HEK293 (cell line): ENCODE measurements around the gene LIMA1.

Source experiments
- CTCF ChIA-PET: fragments of 350-600 bp; formaldehyde crosslinking; extraction: SDS; loops from one replicate; lab custom pipeline; 2021; ENCODE audit warnings: antibody characterized with exemption; lab: Yijun Ruan, JAX
- POLR2A ChIA-PET: fragments of 300-600 bp; formaldehyde crosslinking; extraction: SDS; loops from one replicate; lab custom pipeline; 2020; ENCODE audit warnings: antibody characterized with exemption, inconsistent platforms; lab: Yijun Ruan, JAX
- H3K27ac ChIP-seq: fragments of 200-500 bp; sonication (Bioruptor generic); 2 replicates; pipeline ENCODE4 v1.5.1; 2014; ENCODE audit warnings: low read depth, low read length, control low read depth, inconsistent platforms; ENCODE audit errors: extremely low read depth
- H3K36me3 ChIP-seq, 2 experiments: fragments of 200-500 bp in 1 of 2; sonication (Bioruptor generic) in 1 of 2; 1 replicate in 1 of 2; 2 replicates in 1 of 2; pipeline ENCODE4 v1.5.1; 2014 to 2017; ENCODE audit warnings: inconsistent platforms in 2 of 2, low read length in 2 of 2; ENCODE audit not compliant: control insufficient read depth in 2 of 2, insufficient read depth in 1 of 2
- H3K4me1 ChIP-seq: fragments of 200-500 bp; sonication (Bioruptor generic); 2 replicates; pipeline ENCODE4 v1.5.1; 2014; ENCODE audit warnings: mild to moderate bottlenecking, low read length, inconsistent platforms; ENCODE audit not compliant: control insufficient read depth, insufficient read depth
- H3K4me3 ChIP-seq: 2 replicates; pipeline ENCODE4 v1.5.1; 2011; ENCODE audit warnings: low read depth, mild to moderate bottlenecking, control low read depth, low read length, moderate library complexity
- H3K9me3 ChIP-seq: fragments of 200-500 bp; sonication (Bioruptor generic); 2 replicates; pipeline ENCODE4 v1.5.1; 2014; ENCODE audit warnings: low read depth, low read length, inconsistent platforms; ENCODE audit not compliant: control insufficient read depth, insufficient read depth
- BCL11A ChIP-seq: fragments of 450-650 bp; formaldehyde crosslinking; IDR thresholded peaks from 2 replicates; pipeline ENCODE4 v1.5.1; 2016; ENCODE audit warnings: low read depth, missing biosample characterization, missing genetic modification characterization
- GFI1B ChIP-seq: fragments of 450-650 bp; formaldehyde crosslinking; IDR thresholded peaks from 2 replicates; pipeline ENCODE4 v1.5.1; 2016; ENCODE audit warnings: missing biosample characterization, missing genetic modification characterization
- GLI2 ChIP-seq: fragments of 450-650 bp; formaldehyde crosslinking; IDR thresholded peaks from 2 replicates; pipeline ENCODE4; 2017; ENCODE audit warnings: missing biosample characterization, missing genetic modification characterization, low read depth, borderline replicate concordance
- KLF8 ChIP-seq: fragments of 450-650 bp; formaldehyde crosslinking; IDR thresholded peaks from 2 replicates; pipeline ENCODE4 v1.5.1; 2016; ENCODE audit warnings: missing biosample characterization, missing genetic modification characterization
- OSR2 ChIP-seq: fragments of 450-650 bp; formaldehyde crosslinking; IDR thresholded peaks from 2 replicates; pipeline ENCODE4 v1.5.1; 2016; ENCODE audit warnings: missing biosample characterization, missing genetic modification characterization
- PRDM10 ChIP-seq: fragments of 450-650 bp; formaldehyde crosslinking; IDR thresholded peaks from 2 replicates; pipeline ENCODE4 v1.5.1; 2016; ENCODE audit warnings: missing biosample characterization, missing genetic modification characterization
- SCRT1 ChIP-seq: fragments of 450-650 bp; formaldehyde crosslinking; IDR thresholded peaks from 2 replicates; pipeline ENCODE4 v1.5.1; 2016; ENCODE audit warnings: missing biosample characterization, missing genetic modification characterization, borderline replicate concordance
- SCRT2 ChIP-seq: fragments of 450-650 bp; formaldehyde crosslinking; IDR thresholded peaks from 2 replicates; pipeline ENCODE4 v1.5.1; 2016; ENCODE audit warnings: missing biosample characterization, missing genetic modification characterization
- ZBTB10 ChIP-seq: fragments of 450-650 bp; formaldehyde crosslinking; IDR thresholded peaks from 2 replicates; pipeline ENCODE4 v1.5.1; 2016; ENCODE audit warnings: missing biosample characterization, missing genetic modification characterization
- ZNF24 ChIP-seq: fragments of 450-650 bp; formaldehyde crosslinking; IDR thresholded peaks from 2 replicates; pipeline ENCODE4 v1.5.1; 2016; ENCODE audit warnings: missing biosample characterization, missing genetic modification characterization
- ZNF362 ChIP-seq: fragments of 450-650 bp; formaldehyde crosslinking; IDR thresholded peaks from 2 replicates; pipeline ENCODE4 v1.5.1; 2016; ENCODE audit warnings: missing biosample characterization, missing genetic modification characterization
- ZNF423 ChIP-seq: fragments of 450-650 bp; formaldehyde crosslinking; IDR thresholded peaks from 2 replicates; pipeline ENCODE4 v1.5.1; 2016; ENCODE audit warnings: missing biosample characterization, missing genetic modification characterization
- ZNF426 ChIP-seq: fragments of 450-650 bp; formaldehyde crosslinking; IDR thresholded peaks from 2 replicates; pipeline ENCODE4 v1.5.1; 2017; ENCODE audit warnings: missing biosample characterization, missing genetic modification characterization, mild to moderate bottlenecking, inconsistent platforms, moderate library complexity
- ZNF433 ChIP-seq: fragments of 450-650 bp; formaldehyde crosslinking; IDR thresholded peaks from 2 replicates; pipeline ENCODE4 v1.5.1; 2016; ENCODE audit warnings: missing biosample characterization, missing genetic modification characterization, low read depth
- ZNF560 ChIP-seq: fragments of 450-650 bp; formaldehyde crosslinking; IDR thresholded peaks from 2 replicates; pipeline ENCODE4 v1.5.1; 2017; ENCODE audit warnings: missing biosample characterization, missing genetic modification characterization, borderline replicate concordance
- ZNF626 ChIP-seq: fragments of 450-650 bp; sonication (Bioruptor Pico); formaldehyde crosslinking; IDR thresholded peaks from 2 replicates; pipeline ENCODE4 v1.5.1; 2018; ENCODE audit warnings: missing biosample characterization, missing genetic modification characterization, inconsistent platforms
- ZNF777 ChIP-seq: fragments of 450-650 bp; formaldehyde crosslinking; IDR thresholded peaks from 2 replicates; pipeline ENCODE4 v1.5.1; 2017; ENCODE audit warnings: missing biosample characterization, missing genetic modification characterization, borderline replicate concordance
- ZNF830 ChIP-seq: fragments of 450-650 bp; IDR thresholded peaks from 2 replicates; pipeline ENCODE4 v1.5.0; 2018; ENCODE audit warnings: missing biosample characterization, missing genetic modification characterization, low read depth, mild to moderate bottlenecking, moderate library complexity
- ZNF843 ChIP-seq: fragments of 450-650 bp; formaldehyde crosslinking; IDR thresholded peaks from 2 replicates; pipeline ENCODE4 v1.5.1; 2016; ENCODE audit warnings: missing biosample characterization, missing genetic modification characterization
- ZSCAN30 ChIP-seq: fragments of 450-650 bp; IDR thresholded peaks from 2 replicates; pipeline ENCODE4 v1.5.1; 2018; ENCODE audit warnings: missing biosample characterization, mild to moderate bottlenecking, missing genetic modification characterization, moderate library complexity
- TF ChIP-seq, protein P1 (sequence below): fragments of 450-650 bp; formaldehyde crosslinking; optimal IDR thresholded peaks from 2 replicates; pipeline ENCODE3; 2016; ENCODE audit warnings: missing biosample characterization, mild to moderate bottlenecking, missing genetic modification characterization
- TF ChIP-seq, protein P2 (sequence below): sonication (generic); formaldehyde crosslinking; IDR thresholded peaks from 2 replicates; pipeline ENCODE4 v1.8.1; 2022; ENCODE audit warnings: mild to moderate bottlenecking, moderate library complexity, missing genetic modification reagents
- TF ChIP-seq, protein P3 (sequence below): fragments of 450-650 bp; formaldehyde crosslinking; IDR thresholded peaks from 2 replicates; pipeline ENCODE4 v1.5.1; 2017; ENCODE audit warnings: missing biosample characterization, missing genetic modification characterization
- TF ChIP-seq, protein P4 (sequence below): fragments of 450-650 bp; formaldehyde crosslinking; IDR thresholded peaks from 2 replicates; pipeline ENCODE4 v1.5.1; 2016; ENCODE audit warnings: missing biosample characterization, missing genetic modification characterization

The LIMA1 gene

DNA sequence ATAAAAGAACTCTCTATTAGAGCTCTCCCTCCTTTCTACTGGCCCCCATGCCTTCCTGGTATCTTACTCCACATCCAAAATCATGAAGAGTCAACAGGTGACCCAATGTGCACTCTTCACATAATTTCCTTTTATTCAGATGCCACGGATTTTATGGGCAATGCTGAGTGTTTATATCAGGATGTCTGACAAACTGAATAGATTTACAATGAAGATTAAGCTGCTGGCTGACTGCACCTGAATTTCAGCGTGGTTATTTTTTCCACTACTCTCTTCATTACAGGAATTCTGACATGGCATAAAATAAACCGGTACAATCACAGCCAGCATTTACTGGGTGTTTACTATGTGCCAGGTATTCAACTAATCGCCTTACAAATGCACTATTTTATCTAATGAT, 86.8 kb downstream of the LIMA1 start:
- CTCF ChIA-PET = interaction anchor here (0.7 to 1.4 kb wide), 6 partner anchors 16 to 251 kb away, joined by 3 to 9 read pairs (median 4); no protein-coding TSS in a partner anchor
- Histone ChIP-seq H3K4me3 (no peak overlapping the region), H3K9me3 (no peaks in the 10 kb centered on the region), H3K4me1 (peaks cover 21% of the 10 kb centered on the region), H3K36me3 (peaks cover 20 to 26% of the 10 kb centered on the region in 2 experiments), H3K27ac (no peak overlapping the region)
- POLR2A ChIA-PET = no interaction called here
- TF ChIP-seq ZNF423 (no peak), ZNF626 (tag by site-specific recombination) (no peak), ZNF426 (no peak), ZNF843 (tag by site-specific recombination) (peak; percentile 61; the same call in 1 of the 2 replicates), ZNF362 (tag by site-specific recombination) (no peak), ZBTB10 (tag by site-specific recombination) (no peak), OSR2 (peak; percentile 52), ZNF560 (no peak), ZNF24 (tag by site-specific recombination) (no peak), ZSCAN30 (tag by site-specific recombination) (0 out of 2 replicates have a peak, but pooled peaks have one; percentile 64), SCRT1 (tag by site-specific recombination) (peak; percentile 95), PRDM10 (tag by site-specific recombination) (no peak), ZNF433 (tag by site-specific recombination) (no peak), SCRT2 (tag by site-specific recombination) (peak; percentile 94), BCL11A (tag by site-specific recombination) (0 out of 2 replicates have a peak, but pooled peaks have one; percentile 30), ZNF830 (tag by site-specific recombination) (no peak), ZNF777 (tag by site-specific recombination) (no peak), GFI1B (tag by site-specific recombination) (peak; percentile 36; the same call in 1 of the 2 replicates), KLF8 (tag by site-specific recombination) (peak; percentile 18; the same call in 1 of the 2 replicates), GLI2 (tag by site-specific recombination) (no peak)
- TF ChIP-seq, protein P1, sequence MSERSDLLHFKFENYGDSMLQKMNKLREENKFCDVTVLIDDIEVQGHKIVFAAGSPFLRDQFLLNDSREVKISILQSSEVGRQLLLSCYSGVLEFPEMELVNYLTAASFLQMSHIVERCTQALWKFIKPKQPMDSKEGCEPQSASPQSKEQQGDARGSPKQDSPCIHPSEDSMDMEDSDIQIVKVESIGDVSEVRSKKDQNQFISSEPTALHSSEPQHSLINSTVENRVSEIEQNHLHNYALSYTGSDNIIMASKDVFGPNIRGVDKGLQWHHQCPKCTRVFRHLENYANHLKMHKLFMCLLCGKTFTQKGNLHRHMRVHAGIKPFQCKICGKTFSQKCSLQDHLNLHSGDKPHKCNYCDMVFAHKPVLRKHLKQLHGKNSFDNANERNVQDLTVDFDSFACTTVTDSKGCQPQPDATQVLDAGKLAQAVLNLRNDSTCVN (tag by site-specific recombination) = no peak
- TF ChIP-seq, protein P2, sequence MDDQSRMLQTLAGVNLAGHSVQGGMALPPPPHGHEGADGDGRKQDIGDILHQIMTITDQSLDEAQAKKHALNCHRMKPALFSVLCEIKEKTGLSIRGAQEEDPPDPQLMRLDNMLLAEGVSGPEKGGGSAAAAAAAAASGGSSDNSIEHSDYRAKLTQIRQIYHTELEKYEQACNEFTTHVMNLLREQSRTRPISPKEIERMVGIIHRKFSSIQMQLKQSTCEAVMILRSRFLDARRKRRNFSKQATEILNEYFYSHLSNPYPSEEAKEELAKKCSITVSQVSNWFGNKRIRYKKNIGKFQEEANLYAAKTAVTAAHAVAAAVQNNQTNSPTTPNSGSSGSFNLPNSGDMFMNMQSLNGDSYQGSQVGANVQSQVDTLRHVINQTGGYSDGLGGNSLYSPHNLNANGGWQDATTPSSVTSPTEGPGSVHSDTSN (CRISPR knock-in tag) = no peak
- TF ChIP-seq, protein P3, sequence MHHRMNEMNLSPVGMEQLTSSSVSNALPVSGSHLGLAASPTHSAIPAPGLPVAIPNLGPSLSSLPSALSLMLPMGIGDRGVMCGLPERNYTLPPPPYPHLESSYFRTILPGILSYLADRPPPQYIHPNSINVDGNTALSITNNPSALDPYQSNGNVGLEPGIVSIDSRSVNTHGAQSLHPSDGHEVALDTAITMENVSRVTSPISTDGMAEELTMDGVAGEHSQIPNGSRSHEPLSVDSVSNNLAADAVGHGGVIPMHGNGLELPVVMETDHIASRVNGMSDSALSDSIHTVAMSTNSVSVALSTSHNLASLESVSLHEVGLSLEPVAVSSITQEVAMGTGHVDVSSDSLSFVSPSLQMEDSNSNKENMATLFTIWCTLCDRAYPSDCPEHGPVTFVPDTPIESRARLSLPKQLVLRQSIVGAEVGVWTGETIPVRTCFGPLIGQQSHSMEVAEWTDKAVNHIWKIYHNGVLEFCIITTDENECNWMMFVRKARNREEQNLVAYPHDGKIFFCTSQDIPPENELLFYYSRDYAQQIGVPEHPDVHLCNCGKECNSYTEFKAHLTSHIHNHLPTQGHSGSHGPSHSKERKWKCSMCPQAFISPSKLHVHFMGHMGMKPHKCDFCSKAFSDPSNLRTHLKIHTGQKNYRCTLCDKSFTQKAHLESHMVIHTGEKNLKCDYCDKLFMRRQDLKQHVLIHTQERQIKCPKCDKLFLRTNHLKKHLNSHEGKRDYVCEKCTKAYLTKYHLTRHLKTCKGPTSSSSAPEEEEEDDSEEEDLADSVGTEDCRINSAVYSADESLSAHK (tag by site-specific recombination) = 0 out of 2 replicates have a peak, but pooled peaks have one; percentile 50
- TF ChIP-seq, protein P4, sequence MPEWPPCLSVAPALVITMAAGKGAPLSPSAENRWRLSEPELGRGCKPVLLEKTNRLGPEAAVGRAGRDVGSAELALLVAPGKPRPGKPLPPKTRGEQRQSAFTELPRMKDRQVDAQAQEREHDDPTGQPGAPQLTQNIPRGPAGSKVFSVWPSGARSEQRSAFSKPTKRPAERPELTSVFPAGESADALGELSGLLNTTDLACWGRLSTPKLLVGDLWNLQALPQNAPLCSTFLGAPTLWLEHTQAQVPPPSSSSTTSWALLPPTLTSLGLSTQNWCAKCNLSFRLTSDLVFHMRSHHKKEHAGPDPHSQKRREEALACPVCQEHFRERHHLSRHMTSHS = no peak
